MV-4-11 (cell line): ENCODE measurements around the gene TMEM134.
"Not testable (repeated sequence)": the region's sequence is repeated elsewhere in the genome, so short reads cannot be mapped to it uniquely, and the experiment has no call there.

ENCODE experiments used
- DNase-seq: peaks from one replicate; lab custom pipeline; 2025; lab: John Stamatoyannopoulos, UW

Gene TMEM134

GRCh38 chr11:67468759-67469507 is at the start of gene TMEM134:
Gene TMEM134 (minus strand): TSS chr11:67469251. CDS start chr11:67469192, 59 bp downstream.
- peak; percentile 84 for DNase-seq

- no peak for DNase-seq
Measured at GRCh38 chr11:67517784-67518552, 48.9 kb upstream of the TMEM134 start.

- DNase-seq, result no peak
Measured at GRCh38 chr11:67516806-67517205, 47.8 kb upstream of the TMEM134 start.

GRCh38 chr11:67514116-67514515 is 45.1 kb upstream of the TMEM134 start:
- no peak for DNase-seq

- DNase-seq, result not testable (repeated sequence)
Measured at GRCh38 chr11:67511558-67511957, 42.5 kb upstream of the TMEM134 start.

GRCh38 chr11:67510023-67510345 is 40.9 kb upstream of the TMEM134 start:
- DNase-seq, result no peak

GRCh38 chr11:67508486-67509121 is 39.6 kb upstream of the TMEM134 start:
- DNase-seq, result peak; percentile 92

GRCh38 chr11:67507864-67508485 is 38.9 kb upstream of the TMEM134 start, which contains the start of gene CDK2AP2:
Gene CDK2AP2 (minus strand): TSS chr11:67508162. CDS start chr11:67508082, 80 bp downstream.
- DNase-seq, result peak; percentile 99

- DNase-seq, result no peak
Measured at GRCh38 chr11:67507242-67507863, 38.3 kb upstream of the TMEM134 start.

- DNase-seq, result no peak
Measured at GRCh38 chr11:67506426-67507051, 37.5 kb upstream of the TMEM134 start.

- peak; percentile 93 for DNase-seq
Measured at GRCh38 chr11:67505605-67506396, 36.8 kb upstream of the TMEM134 start.

- no peak for DNase-seq
Measured at GRCh38 chr11:67504950-67505581, 36.0 kb upstream of the TMEM134 start, which contains the start of gene PITPNM1. Gene PITPNM1 (minus strand): TSS chr11:67505363. CDS start chr11:67504180, 1,183 bp downstream.

- no peak for DNase-seq
Measured at GRCh38 chr11:67504005-67504949, 35.2 kb upstream of the TMEM134 start.

GRCh38 chr11:67503119-67504004 is 34.3 kb upstream of the TMEM134 start:
- DNase-seq, result no peak

GRCh38 chr11:67502328-67502979 is 33.4 kb upstream of the TMEM134 start:
- DNase-seq, result no peak

GRCh38 chr11:67501854-67502253 is 32.8 kb upstream of the TMEM134 start:
- no peak for DNase-seq
